GM19468 (cell line): Measurements from ENCODE around the gene PIK3R2.
"Not testable (repeated sequence)": the region's sequence is repeated elsewhere in the genome, so short reads cannot be mapped to it uniquely, and the experiment has no call there.

Experiments used
- ATAC-seq: cut with Tn5 transposase; IDR thresholded peaks from one replicate; pipeline ENCODE4 v1.9.1; 2021; ENCODE audit warnings: mild to moderate bottlenecking, moderate library complexity, moderate number of reproducible peaks; ENCODE audit not compliant: unreplicated experiment; ENCODE audit errors: extremely low read depth

PIK3R2 gene

DNA sequence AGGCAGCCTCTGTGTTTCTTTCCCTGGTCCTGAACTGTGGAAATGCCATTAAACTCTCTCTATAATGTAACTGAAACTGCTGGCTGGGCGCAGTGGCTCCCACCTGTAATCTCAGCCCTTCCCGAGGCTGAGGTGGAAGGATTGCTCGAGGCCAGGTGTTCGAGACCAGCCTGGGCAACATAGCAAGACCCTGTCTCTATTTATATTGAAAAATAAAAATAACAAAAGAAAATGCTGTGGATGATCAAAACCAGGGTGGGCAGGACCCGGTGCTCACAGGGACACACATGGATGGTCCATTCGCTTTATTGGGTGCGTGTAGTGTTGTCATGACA, 43.5 kb downstream of the PIK3R2 start:
- ATAC-seq = no peak

DNA sequence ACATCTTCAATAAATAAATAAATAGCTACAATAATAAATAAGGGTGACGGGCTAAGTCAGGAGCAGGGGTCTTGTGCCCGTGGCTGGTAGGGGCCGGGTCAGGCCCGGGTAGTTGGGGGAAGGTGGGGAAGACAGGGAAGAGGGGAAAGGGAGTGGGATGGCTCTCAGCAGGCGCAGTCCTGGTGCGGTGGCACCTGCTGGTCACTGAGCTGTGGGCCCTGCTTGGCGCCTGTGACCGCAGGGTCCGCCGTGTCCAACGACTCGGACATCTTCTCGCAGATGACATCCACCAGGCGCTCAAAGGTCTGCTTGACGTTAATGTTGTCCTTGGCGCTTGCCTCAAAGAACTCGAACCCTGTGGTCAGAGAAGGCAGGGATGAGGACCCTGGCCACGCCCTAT, 44.3 kb downstream of the PIK3R2 start:
- ATAC-seq = no peak

DNA sequence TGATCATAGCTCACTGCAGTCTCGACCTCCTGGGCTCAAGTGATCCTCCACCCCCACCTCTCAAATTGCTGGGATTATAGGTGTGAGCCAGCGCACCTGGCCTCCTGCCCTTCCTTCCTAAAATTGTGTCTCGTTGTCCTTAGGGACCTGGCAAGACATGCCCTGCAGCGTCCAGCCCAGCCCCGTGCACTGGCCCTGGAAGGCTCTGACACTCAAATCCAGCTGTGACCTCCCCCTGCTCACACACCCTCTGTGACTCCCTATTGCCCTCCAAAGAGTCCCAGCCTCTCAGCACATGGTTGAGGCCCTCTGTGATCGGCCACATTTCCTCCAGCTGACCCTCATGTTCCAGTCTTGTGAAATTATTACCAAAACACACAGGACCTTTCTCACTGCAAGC, 45.0 kb downstream of the PIK3R2 start:
- ATAC-seq = no peak

DNA sequence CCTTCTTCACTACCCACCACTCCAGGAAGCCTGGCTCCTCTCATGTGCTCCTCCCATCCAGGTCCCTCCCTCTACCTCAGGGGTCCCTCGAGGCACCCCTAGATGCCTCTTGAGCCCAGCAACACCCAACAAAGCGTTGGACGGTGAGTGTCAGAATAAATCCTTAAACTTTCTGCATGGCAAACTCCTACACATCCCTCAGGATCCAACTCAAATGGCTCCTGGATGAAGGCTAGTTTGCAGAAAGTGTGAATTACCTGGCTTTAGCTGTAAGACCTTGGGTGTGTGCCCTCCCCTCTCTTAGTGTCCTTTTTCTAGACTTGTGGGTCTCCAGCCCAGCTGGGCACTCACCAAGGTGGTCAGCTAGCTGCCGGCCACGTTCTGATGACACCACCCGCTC, 45.4 kb downstream of the PIK3R2 start:
- ATAC-seq = no peak

DNA sequence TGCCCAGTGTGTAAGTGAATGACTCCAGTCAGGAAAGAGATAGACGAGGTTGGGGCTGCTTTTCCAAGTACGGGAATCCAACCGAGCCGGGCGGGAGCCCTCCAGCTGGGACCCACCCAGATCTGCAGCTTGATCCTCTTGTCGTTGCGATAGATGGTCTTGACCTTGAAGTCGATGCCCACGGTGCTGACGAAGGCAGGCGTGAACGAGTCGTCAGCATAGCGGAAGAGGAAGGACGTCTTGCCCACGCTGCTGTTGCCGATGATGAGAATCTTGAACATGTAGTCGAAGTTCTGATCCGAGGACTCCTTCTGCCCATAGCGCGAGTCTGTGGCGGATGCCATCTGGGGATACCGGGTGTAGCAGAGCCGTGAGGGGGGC, 49.4 kb downstream of the PIK3R2 start:
- no peak for ATAC-seq

DNA sequence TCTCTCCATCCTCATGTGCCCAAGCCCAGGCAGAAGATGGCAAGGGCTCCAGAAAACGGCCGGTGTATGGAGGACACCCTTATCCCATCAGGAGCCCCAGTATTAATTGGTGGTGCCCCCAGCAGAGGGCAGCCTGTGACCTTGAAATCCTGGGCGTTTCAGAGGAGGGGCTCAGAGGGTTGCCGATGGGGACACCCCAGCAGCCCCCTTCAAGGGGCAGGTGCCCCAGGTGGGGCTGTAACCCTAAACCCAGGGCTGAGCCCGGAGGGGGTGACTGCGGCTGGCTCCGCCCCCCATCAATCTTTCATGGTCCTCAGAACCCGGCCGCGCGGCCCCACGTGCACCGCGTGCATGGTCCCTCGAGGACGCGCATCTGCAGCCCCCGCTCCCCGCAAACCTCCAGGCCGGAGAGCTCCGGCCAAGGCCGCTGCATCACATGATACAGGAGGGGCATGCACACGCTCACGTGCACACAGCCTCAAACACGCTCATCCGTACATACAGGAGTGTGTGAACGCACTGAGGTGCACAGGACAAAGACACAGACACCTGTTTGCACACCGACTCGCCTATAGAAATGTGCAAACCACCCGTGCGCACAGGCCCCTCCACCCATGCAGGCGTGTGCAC, 49.9 kb downstream of the PIK3R2 start:
- ATAC-seq = no peak

DNA sequence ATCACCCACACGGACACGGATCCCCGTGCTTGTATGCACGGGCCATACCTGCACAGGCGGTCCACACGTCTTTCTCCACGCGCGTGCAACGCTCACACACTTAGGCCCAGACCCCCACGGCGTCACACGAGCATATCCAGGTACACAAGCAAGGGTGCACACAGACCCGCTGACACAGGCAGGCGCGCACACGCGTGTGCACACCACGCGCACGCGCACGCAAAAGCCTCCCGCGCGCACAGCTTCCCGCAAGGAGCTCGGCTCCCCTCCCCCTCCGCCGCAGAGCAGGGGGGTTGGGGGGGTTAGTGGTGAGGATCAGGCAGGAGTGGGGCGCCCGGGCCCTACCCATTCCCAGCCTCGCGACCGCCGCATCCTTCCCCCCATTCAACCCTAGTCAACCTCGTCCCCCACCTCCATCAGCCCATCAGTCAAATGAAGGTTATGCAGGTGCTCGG, 50.5 kb downstream of the PIK3R2 start:
- no peak for ATAC-seq

DNA sequence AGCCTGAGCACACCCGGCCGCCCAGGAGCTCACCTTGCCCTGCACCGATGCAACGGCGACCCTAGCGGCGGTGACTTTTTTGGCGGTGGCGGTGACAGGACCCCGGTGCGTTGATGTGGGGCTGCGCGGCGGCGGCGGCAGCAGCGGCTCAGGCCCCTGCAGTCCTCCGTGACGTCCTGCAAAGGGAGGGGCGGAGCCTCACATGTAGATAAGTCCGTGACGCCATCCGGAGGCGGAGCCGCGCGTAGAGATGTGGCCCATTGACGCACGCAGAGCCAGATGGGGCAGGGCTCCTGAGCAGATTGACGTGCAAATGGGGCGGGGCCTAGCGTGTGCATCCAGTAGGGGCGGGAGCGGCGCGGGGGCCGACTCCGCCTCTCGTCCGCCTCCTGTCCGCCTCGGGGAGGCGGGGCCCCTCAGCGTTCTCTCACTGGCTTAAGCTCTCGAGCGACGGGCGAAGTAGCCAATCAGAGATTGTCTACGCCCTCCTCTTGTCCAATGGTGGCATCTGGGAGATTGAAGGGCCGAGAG, 51.0 kb downstream of the PIK3R2 start, which contains the start of gene RAB3A:
RAB3A (minus strand) TSS at position 180 of the 531 bp plus-strand sequence. CDS start 1,302 bp downstream, outside the sequence.
- ATAC-seq = peak; percentile 94

DNA sequence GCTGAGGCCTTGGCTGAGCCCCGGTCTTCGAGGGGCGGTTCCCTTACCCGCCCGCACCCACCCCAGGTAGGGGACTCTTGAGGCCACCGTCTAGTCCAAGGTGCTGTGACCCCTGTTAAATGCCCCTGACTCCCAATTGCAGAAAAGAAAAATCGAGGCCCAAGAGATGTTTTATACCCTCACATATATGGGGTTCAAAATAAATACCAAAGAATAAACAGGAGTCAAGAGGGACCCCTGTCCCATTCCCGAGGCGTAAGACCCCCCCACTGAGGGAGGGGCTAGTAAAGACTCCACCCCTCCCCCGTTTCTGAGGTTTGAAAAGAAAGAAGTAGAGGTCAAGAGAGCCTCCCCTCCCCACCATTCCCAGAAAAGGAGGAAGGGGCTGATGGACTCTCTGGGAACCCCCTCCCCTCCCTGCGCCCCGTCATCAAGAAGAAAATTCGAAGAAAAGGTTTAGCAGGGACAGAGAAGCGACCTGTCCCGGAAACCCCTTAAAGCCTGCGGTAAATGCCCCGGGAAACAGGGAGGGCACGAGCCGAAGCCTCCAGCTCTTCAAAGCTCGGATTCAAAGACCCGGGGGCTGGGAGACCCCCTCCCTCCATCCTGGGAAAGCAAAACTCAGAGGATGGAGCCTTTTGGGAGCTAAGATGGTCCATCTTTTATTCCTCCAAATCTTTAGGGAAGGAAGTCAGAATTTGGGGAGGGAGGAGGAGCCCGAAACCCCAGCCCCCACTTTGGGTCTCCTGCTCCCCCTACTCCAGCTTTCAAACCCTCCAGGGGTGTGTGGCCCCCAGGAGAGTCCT, 51.6 kb downstream of the PIK3R2 start:
- ATAC-seq = no peak

DNA sequence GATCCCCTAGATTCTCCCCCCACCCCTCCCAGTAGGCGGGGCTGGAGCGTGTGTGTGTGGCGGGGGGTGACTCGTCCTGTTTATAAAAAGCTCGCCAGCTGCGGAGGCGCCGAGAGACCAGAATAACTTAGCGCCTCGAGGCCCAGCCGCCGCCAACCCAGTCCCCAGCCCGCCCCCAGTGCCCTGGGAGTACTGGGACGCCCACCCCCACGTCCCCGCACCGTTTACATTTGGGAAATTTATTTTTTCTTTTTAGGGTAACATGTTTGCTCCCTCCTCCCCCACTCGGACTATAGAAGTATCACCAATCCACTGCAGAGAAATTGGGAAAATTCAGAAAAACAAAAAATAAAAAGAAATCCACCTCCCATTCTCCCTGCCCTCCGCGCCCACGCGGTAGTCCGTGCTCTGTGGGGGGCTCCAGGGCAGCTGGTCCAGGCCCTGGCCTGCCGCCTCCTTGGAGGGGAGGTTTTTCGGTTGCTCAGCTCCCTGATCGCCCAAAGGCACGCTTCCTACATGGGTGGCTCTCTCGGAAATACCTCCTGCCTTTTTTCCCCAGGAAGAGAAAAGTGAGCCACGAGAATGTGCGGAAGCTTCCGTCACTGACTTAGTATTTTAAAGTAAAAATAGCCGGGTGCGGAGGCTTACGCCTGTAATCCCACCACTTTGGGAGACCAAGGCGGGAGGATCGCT, 52.4 kb downstream of the PIK3R2 start:
- no peak for ATAC-seq

DNA sequence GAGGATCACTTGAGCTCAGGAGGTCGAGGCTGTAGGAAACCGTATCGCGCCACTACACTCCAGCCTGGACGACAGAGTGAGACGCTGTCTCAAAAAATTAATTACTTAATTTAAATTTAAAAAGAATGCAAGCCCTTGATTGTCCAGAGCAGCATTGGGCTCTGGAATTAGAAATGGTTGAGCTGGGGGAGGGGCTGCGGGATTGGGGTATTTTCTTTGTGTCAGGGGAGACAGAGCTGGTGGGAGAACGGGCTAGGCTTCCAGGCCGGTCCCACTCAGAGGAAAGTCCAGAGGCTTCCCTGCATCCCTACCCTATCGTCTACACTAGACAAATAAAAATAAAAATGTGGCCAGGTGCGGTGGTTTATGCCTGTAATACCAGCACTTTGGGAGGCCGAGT, 53.1 kb downstream of the PIK3R2 start:
- no peak for ATAC-seq

DNA sequence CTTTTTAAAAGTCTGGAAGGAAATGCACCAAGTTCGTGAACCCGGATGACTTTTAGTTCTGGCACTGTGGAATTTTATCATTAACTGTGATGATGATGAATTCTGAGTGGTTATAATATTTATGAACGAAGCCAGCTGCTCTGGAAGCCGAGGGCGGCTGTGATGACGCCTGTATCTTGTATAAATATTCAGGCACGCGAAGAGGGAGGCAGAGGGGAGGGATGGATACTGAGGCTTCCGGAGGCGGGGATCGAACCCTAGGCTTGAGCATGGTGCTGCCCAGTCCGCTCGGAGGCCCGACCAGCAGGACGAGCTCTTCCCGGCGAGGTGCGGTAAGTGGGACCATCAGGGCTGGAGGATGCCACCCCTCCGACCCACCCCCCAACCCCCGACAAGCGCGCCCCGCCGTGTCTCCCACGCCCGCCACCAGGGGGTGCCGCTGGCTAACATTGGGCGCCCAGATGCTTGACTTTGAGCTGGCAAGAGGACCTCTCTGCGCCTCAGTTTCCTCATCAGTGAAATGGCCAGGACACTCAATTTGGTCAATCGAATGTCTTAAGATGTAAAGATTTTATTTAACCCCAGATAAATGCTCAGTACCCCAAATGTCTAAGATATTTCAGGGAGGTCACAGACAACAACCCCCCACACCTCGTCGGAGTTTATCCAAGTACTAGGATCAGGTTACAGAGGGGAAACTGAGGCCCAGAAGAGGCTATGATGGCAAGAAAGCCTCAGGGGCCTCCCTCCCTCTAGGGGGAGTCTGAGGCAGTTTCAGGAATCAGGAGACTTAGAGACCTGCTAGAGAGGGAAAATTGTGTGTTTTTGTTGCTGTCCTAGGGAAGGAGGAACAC, 55.4 kb downstream of the PIK3R2 start:
- ATAC-seq = no peak

DNA sequence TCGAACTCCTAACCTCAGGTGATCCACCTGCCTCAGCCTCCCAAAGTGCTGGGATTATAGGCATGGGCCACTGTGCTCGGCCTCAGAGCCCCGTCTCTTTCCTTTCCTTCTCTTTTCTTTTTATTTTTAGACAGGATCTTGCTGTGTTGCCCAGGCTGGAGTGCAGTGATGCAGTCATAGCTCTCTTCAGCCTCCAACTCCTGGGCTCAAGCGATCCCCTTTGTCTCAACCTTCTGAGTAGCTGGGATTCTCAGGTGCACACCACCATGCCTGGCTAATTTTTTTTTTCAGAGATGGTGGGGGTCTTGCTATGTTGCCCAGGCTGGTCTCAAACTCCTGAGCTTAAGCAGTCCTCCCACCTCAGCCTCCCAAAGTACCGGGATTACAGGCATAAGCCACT, 56.9 kb downstream of the PIK3R2 start:
- not testable (repeated sequence) for ATAC-seq

DNA sequence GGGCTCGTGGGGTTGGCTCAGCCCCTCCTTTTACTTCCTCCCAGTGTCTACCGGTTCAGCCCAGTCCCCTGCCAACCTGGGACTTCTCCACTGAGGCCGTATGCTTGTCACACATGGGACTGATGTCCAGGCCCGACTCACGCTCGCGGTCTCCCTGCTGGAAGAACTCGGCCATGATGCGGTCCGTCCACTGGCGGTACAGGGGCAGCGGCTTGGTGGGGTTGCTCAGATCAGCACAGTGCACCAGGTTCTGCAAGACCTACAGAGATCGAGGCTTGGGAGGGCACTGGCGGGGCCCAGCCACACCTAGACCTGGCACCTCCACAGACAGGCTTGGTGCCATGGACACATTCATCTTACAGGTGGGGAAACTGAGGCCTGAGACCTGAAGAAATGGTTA, 58.7 kb downstream of the PIK3R2 start:
- no peak for ATAC-seq

DNA sequence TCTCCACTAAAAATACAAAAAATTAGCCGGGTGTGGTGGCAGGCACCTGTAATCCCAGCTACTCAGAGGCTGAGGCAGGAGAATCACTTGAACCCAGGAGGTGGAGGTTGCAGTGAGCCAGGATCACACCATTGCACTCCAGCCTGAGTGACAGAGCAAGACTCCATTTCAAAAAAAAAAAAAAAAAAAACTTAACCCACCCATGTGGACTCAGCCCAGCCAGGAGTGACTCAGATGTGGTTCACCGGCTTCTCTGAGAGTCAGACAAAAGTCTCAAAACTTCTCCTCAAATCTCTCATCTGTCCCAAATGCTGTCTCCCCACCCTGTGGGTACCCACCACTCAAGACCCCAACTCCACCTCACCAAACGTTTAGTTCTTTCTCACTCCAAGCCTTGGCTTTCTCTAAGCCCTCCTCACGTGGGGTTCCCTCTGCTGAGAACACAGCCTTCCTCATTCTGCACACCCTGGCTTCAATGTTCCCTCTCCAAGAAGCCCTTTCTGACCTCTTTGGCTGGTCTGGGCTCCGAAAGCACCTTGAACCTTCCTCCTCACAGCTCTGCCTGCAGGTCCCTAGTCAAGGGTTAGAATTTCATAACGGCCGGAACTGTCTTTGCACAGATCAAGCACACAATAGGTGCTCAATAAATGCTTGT, 61.9 kb downstream of the PIK3R2 start:
- ATAC-seq = no peak

DNA sequence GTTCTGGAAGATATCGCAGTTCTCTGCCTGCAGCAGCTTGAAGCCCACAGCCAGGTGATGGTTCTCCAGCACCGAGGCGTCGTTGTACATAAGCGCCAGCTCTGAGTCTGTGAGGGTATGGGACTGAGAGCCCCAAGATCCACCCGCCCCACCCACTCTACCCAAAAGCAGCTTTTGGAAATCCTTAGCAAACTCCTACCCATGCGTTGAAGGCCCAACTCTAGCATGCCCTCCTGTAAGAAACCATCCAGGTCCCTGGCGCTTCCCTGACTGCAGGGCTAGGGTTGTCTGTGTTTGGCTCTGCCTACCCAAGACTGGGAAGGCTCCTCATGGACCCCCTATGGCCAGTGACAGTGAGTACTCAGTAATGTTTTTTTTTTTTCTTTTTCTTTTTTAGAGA, 63.8 kb downstream of the PIK3R2 start:
- no peak for ATAC-seq

DNA sequence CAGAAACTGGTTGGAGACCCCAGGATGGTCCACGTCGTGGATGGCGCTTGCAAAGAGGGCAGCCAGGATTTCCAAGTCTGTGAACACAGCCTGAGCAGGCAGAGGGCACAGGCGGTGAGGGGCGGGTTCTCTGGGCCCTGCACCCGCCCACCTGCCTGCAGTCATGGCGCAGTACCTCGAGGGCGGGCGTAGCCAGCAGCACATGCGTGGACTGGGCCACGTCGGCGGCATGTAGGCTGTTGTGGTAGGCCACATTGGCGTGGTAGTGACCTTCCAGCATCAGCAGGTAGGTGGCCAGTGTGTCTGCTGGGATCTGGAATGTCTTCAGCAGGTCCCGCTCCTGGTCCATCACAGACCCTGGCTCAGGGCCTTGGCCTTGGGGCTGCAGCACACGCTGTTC, 65.2 kb downstream of the PIK3R2 start:
- ATAC-seq = no peak

DNA sequence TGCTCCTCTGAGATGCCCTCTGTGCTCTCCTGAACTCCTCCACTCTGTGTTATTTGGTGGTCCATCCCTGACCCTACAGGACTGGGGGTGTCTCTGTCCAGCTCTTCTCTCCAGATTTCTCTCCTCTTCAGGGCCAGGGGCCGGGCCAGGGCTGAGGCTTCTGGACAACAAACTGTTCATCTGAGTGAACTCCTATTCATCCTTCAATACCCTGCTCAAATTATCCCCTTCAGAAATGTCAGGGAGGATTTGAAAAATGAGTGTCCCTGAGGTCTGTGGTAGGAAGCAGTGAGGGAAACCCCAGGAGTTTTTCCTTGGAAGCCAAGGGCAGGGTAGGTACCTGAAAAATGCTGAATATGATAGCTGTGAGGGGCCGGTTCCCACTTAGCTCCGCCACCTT, 65.6 kb downstream of the PIK3R2 start:
- ATAC-seq = no peak
